ENCODE results near the gene FAM156B.
A peak's percentile ranks its signal among the peaks of the same experiment; 100 is the strongest.

GRCh38 chrX:52934704-52935469, 37.8 kb downstream of the FAM156B start:
- peak; percentile 79 for TF ChIP-seq CTCF (conservative IDR thresholded peaks at IDR 0.05)
- TF ChIP-seq EZH2 (IDR thresholded peaks at IDR 0.05; ENCODE audit: low read depth), result no peak
